Peyer's patch (tissue), 4 donors: ENCODE results near the gene RBM12. TPM values are rescaled to one million over a fixed set of nuclear protein-coding genes. Genes with fewer than 3 reads are reported as not detected.
A peak's percentile ranks its signal among the peaks of the same experiment; 100 is the strongest.

Experiments
- DNase-seq, 3 donors: peaks; one replicate each; pipeline ENCODE4 v3.0.0-alpha.2; 2017 to 2019
- H3K27ac ChIP-seq, 4 donors: fragments of 200-600 bp; sonication (generic); one replicate each; pipeline ENCODE4 v1.5.1; 2016 to 2019
- H3K27me3 ChIP-seq, 2 donors: fragments of 200-600 bp; sonication (generic); one replicate each; pipeline ENCODE4 v1.5.1; 2019
- H3K36me3 ChIP-seq, 3 donors: fragments of 200-600 bp; sonication (generic); one replicate each; pipeline ENCODE4 v1.5.1; 2016 to 2019
- H3K4me1 ChIP-seq, 4 donors: fragments of 200-600 bp; sonication (generic); one replicate each; pipeline ENCODE4 v1.5.1; 2016 to 2019
- H3K4me3 ChIP-seq, 4 donors: fragments of 200-600 bp; sonication (generic); 1 replicate in 3 of 4; 2 replicates in 1 of 4; pipeline ENCODE4 v1.5.1; 2016 to 2019; ENCODE audit warnings: mild to moderate bottlenecking in 1 of 4
- H3K9me3 ChIP-seq, 4 donors: fragments of 200-600 bp; sonication (generic); one replicate each; pipeline ENCODE4 v1.5.1; 2016 to 2019; ENCODE audit warnings: mild to moderate bottlenecking in 1 of 4
- CTCF ChIP-seq, 6 experiments: fragments of 450-650 bp in 4 of 6; fragments of 200-600 bp in 2 of 6; sonication (generic) in 1 of 6; IDR thresholded peaks; one replicate each; pipeline ENCODE4 v1.5.1; 2017 to 2019; ENCODE audit warnings: antibody characterized with exemption in 6 of 6, mild to moderate bottlenecking in 3 of 6, moderate library complexity in 1 of 6
- POLR2A ChIP-seq, 2 donors: fragments of 450-650 bp; IDR thresholded peaks; one replicate each; pipeline ENCODE4 v1.5.1; 2017; ENCODE audit warnings: antibody characterized with exemption in 2 of 2, mild to moderate bottlenecking in 2 of 2, moderate library complexity in 2 of 2
- total RNA-seq, 4 donors: library from RNA; depleted of rRNA; stranded (reverse); fragments of >200 nt; gene quantifications; one replicate each; pipeline ENCODE4 v1.1.0, GENCODE V29; 2016

RBM12 gene
- total RNA-seq, 4 donors from 2014 or later: 21.1 to 38.1 (median 32.3) TPM

- H3K9me3 ChIP-seq: no peaks in the 10 kb centered on the region
- peaks cover 0 to 18% (median 15%) of the 10 kb centered on the region in 4 donors for H3K4me1 ChIP-seq
- no peak for TF ChIP-seq CTCF (IDR thresholded peaks at IDR 0.05)
- no peak for TF ChIP-seq POLR2A (IDR thresholded peaks at IDR 0.05)
- peak in 1 of 3 donors; percentile 33 for DNase-seq
- H3K36me3 ChIP-seq: no peaks in the 10 kb centered on the region
- no peak overlapping the region for H3K27ac ChIP-seq
- no peaks in the 10 kb centered on the region for H3K27me3 ChIP-seq
- H3K4me3 ChIP-seq: no peak overlapping the region
Measured at GRCh38 chr20:35602851-35603495, 61.7 kb downstream of the RBM12 start.

GRCh38 chr20:35601990-35602389, 62.7 kb downstream of the RBM12 start:
- Histone ChIP-seq H3K36me3 (no peaks in the 10 kb centered on the region), H3K4me3 (peak overlapping the region; percentile 26 to 63 (median 56)), H3K27ac (peak overlapping the region in 1 of 4 donors; percentile 57), H3K27me3 (no peaks in the 10 kb centered on the region), H3K4me1 (peaks cover 0 to 18% (median 15%) of the 10 kb centered on the region in 4 donors), H3K9me3 (no peaks in the 10 kb centered on the region)
- TF ChIP-seq POLR2A (IDR thresholded peaks at IDR 0.05): no peak
- TF ChIP-seq CTCF (IDR thresholded peaks at IDR 0.05): no peak
- no peak for DNase-seq

GRCh38 chr20:35600993-35601973, 63.4 kb downstream of the RBM12 start:
- no peaks in the 10 kb centered on the region for H3K9me3 ChIP-seq
- peaks cover 0 to 18% (median 15%) of the 10 kb centered on the region in 4 donors for H3K4me1 ChIP-seq
- H3K27ac ChIP-seq: peak overlapping the region in 1 of 4 donors; percentile 57
- no peak for TF ChIP-seq POLR2A (IDR thresholded peaks at IDR 0.05)
- TF ChIP-seq CTCF (IDR thresholded peaks at IDR 0.05): peak in 5 of 6 experiments; percentile 6 to 55 (median 48)
- H3K27me3 ChIP-seq: no peaks in the 10 kb centered on the region
- H3K36me3 ChIP-seq: no peaks in the 10 kb centered on the region
- H3K4me3 ChIP-seq: peak overlapping the region; percentile 26 to 63 (median 56)
- DNase-seq: peak; percentile 70 to 90 (median 82)

- Histone ChIP-seq H3K9me3 (no peaks in the 10 kb centered on the region), H3K4me1 (peaks cover 0 to 18% (median 15%) of the 10 kb centered on the region in 4 donors), H3K4me3 (peak overlapping the region; percentile 26 to 63 (median 56)), H3K27me3 (no peaks in the 10 kb centered on the region), H3K27ac (peak overlapping the region in 1 of 4 donors; percentile 57), H3K36me3 (no peaks in the 10 kb centered on the region)
- peak in 1 of 3 donors; percentile 46 for DNase-seq
- TF ChIP-seq POLR2A (IDR thresholded peaks at IDR 0.05) (no peak), CTCF (IDR thresholded peaks at IDR 0.05) (no peak)
Measured at GRCh38 chr20:35600176-35600992, 64.3 kb downstream of the RBM12 start.

- TF ChIP-seq POLR2A (IDR thresholded peaks at IDR 0.05) (no peak), CTCF (IDR thresholded peaks at IDR 0.05) (no peak)
- Histone ChIP-seq H3K4me1 (peaks cover 0 to 18% (median 15%) of the 10 kb centered on the region in 4 donors), H3K4me3 (no peak overlapping the region), H3K9me3 (no peaks in the 10 kb centered on the region), H3K27me3 (no peaks in the 10 kb centered on the region), H3K27ac (no peak overlapping the region), H3K36me3 (no peaks in the 10 kb centered on the region)
- DNase-seq: no peak
Measured at GRCh38 chr20:35599776-35600120, 65.0 kb downstream of the RBM12 start.
